CD4-positive, alpha-beta T cell treated with Interferon alpha-2 for 1 hour (primary cell): ENCODE measurements around the gene GTPBP8.

Experiments used
- DNase-seq, 2 donors: peaks; one replicate each; pipeline ENCODE4 v3.0.0-alpha.2; 2020 to 2022

The GTPBP8 gene

DNA sequence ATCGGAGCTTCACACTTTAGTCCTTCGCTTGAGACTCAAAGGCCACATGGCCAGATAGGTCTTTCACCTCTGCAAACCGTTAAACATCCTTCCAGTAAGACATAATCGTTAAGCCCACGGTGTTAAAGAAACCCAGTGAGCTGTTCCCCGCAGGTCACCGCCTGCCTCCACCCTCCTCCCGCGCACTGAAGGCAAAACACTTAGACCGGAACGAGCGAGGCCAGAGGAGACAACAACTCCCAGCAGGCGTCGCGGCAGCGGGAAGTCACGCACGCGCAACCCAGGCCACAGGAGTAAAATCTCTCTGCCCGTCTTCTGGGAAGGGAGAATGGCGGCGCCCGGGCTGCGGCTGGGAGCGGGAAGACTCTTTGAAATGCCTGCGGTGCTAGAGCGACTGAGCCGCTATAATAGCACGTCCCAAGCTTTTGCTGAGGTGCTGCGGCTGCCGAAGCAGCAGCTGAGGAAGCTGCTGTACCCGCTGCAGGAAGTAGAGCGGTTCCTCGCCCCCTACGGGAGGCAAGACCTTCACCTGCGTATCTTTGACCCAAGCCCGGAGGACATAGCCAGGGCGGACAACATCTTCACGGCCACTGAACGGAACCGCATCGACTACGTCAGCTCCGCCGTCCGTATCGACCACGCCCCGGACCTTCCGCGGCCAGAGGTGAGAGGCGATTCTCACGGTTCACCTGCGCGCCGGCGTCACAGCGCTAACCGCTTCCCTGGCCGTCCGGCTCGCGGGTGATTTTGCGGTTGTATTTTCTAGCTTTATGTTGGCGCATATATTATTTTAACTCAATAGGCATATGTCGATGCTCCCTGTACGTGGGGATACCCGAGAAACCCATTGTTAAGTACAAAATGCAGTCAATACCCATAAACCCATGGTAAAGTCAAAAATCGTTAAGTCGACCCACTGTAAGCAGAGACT is at the start of gene GTPBP8:
Gene GTPBP8 (plus strand): TSS at position 313 of the 931 bp plus-strand sequence. CDS start 16 bp downstream, at position 329.
- peak; percentile 88 to 90 for DNase-seq

DNA sequence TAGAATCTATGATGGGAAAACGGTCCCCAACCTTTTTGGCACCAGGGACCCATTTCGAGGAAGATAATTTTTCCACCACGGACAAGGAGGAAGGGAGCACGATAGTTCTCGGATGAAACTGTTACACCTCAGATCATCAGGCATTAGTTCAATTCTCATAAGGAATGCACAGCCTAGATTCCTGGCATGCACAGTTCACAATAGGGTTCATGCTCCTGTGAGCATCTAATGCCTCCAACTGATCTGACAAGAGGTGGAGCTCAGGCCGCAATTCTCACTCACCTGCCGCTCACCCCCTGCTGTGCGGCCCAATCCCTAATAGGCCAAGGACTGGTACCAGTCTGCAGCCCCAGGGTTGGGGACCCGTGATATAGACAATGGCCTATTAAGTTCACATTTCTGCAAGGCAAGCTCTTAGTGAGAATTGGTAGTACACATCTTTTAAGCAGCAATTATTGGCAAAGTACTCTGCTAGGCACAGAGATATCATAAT is 42.4 kb upstream of the GTPBP8 start:
- DNase-seq: no peak

DNA sequence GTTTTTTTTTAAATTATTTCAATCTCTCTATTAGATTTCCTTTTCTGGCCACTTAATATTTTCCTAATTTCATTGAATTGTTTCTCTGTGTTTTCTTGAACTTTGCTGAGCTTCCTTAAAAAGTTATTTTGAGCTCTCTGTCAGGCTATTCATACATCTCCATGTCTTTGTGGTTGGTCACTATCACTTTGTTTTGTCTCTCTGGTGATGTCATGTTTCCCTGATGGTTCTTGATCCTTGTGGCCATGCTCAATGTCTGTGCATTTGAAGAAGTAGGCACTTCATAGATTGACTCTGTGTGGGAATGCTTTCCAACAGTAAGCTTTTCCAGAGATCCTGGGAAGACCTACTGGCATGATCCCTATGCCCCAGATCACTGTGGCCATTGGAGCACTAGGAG is 34.4 kb upstream of the GTPBP8 start:
- DNase-seq: no peak

DNA sequence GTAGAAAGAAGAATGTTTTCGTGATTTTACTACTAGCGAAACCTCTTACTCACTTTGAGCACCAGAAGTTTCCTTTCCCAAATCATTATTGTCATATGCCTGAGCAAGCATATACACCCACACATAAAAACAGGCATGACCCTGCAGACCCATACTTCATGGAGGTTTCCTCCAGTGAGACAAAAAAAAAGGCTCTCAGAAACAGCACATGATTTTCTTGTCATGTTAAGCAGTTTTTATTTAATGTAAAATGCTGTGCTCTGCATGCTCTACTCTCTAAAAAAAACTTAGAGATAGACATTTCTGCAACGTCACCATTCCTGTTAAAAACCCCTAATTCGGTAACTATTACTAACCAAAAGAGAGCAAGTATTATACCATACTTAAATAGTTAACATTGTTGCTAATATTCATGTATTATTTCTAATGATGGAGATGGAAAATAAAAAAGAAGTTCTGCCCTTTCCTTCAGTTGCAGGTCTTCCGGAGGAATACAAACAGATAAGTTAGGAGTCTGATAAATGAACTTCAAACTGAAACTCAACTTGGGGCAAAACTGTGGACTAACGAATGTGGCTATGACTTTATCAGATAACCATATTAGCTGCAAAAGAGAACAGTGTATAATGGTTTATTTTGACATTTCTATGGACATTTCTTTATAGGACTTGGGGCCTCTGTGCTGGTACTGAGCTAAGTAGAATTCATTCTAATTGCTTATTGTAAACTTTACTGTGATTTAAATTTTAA is 31.8 kb upstream of the GTPBP8 start:
- no peak for DNase-seq

DNA sequence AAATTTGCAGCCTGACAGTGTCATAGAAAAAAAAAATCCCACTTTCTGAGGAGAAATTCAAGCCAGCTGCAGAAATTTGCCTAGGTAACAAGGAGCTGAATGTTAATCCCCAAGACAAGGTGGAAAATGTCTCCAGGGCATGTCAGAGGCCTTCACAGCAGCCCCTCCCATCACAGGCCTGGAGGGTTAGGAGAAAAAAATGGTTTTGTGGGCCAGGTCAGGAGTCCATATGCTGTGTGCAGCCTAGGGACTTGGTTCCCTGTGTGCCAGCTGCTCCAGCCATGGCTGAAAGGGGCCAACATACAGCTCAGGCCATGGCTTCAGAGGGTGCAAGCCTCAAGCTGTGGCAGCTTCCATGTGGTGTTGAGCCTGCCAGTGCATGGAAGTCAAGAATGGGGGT is 27.1 kb upstream of the GTPBP8 start:
- DNase-seq: no peak

DNA sequence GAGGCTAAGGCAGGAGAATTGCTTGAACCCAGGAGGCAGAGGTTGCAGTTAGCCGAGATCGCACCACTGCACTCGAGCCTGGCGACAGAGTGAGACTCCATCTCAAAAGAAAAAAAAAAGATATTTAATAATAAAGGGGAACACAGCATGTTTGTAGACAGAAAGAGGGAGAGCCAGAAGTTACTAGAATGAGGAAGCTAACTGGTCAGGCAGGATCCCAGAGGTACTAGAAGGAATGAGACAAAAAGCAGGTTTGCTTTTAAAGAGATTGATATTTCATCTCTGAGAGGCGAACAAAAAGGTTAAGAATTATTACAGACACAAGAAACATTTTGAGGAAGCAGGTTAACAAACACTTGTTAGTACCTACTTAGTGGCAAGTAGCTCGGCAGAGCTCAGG is 25.1 kb upstream of the GTPBP8 start:
- DNase-seq: no peak

DNA sequence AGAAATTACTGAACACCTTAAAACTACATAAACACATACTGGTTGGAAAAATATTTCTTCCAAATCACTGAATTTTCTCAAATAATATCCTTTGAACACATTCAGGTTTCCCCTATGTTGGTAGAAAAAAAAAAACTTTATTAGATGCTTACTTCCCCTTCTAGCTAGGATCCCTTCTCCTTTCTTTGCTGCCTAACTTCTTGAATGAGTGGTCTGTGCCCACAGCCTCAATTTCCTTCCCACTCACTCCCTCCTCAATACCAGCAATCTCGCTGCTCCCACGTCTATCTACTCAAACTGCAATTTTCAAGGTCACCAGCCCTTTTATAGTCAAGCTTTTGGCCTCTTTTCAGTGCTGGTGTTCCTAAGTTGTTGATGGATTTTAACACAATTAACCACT is 24.2 kb upstream of the GTPBP8 start:
- no peak for DNase-seq

DNA sequence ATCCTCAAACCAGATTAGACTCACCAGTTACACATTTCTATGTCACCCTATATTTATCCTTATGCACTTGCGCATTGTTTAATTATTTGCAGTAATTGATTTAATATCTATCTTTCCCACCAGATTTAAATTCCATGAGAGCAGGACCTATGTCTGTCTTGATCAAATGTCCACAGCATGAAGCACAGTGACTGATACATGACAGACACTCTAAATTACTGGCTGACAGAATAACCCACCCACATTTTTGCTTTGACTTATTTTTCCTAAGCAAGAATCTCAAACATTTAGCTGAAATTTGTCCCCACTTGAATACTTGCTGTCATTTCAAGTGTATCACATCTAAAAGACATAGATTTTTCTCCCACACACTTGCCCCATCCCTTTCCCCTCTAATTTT is 23.4 kb upstream of the GTPBP8 start:
- DNase-seq: no peak

DNA sequence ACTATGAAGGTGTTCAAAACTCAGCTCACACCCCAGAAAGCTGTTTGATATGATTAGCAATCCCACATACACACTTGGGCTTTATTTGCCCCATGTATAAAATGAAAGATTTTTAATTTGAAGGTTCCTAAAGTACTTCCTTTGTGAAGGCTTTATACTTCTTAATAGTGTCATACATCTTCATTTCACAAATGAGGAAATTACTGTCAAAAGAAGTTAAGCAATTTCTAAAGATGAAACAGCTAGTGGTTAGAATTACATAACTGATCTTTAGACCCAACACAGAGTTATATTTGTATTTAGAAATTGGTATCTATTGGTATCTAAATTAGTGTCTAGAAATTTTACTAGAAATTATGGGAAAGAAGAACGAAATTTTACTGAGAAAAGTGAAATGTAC is 23.0 kb upstream of the GTPBP8 start:
- DNase-seq: no peak

DNA sequence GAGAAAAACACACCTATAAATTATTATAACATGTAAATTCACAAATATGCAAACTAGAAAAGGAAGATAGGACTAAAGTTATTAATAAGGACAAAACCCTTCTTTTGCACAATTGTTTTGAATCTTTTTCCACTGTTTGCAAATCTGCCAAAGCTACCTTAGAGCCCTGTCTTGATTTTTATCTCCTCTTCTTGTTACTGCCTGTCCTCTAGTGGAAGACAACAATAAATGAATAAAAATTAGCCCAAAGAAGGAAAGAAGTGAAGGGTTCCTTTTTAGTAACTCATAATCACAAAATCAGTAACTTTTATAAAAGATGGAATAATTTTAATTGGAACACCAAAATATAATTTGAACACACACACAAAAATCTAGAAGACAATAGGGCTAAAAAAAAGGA is 18.6 kb upstream of the GTPBP8 start:
- no peak for DNase-seq

DNA sequence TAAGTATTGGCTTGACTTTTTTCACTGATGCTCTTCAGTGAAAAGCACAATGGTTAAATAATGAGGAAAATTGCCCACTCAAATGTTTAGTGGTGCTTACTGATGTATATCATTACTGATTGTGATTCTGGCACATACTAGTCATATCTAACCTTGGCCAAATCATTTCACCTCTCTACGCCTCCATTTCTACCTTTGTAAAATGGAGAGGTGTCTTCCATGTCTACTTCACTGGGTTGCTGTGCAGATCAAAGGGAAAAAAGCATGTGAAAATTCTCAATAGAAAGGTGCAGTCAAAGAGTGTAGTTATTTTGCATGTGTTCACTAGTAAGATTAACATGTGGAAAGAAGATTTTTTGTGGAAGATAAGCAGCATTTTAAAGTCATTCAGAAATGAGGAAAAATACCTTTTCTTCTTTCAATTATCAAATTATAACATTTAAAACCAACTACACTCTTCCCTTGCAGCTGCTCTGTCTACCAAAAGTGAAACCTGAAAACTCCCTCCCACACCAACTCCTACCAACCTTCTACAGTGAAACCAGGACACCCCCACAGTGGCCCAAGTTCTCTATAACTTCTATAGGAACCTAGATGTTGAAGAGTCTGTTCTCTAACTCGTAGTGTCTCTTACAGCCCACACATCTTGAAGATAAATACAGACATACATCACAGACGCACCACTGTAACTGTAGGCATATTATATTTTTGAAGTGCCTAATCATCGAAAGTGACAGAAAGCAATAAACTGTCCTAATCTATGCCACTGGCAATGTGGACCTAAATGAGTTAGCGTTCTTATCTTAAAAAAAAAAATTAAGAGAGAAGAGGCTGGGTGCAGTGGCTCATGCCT is 17.2 kb upstream of the GTPBP8 start:
- DNase-seq: peak; percentile 19 to 60

DNA sequence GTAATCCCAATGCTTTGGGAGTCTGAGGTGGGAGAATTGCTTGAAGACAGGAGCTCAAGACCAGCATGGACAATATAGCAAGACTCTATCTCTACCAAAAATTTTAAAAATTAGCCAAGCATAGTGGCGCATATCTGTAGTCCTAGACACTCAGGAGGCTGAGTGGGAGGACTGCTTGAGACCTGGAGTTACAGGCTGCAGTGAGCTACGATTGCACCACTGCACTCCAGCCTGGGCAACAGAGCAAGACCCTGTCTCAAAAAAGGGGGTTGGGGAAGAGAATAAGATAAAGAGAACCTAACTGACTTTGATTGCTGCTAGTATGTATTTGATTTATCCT is 16.6 kb upstream of the GTPBP8 start:
- DNase-seq: no peak

DNA sequence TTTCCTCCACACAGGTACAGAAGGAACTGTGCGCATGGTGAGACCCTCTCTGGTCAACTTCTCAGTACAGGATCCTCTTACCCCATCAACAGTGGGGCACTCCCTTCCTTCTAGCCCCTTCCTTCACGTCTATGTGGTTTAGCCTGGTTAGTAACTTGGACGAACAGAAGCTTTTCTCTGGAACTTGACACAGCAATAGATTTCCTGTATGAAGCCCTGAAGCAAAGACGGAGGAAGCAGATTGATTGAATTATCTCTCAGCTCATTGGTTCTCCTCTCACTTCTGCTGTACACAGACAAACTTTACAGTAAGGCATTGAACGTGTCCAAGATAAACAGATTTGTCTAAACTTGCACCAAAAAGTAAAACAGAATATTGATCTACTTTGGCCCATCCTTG is 15.9 kb upstream of the GTPBP8 start, which contains the start of gene CD200R1:
Gene CD200R1 (minus strand): TSS at position 210 of the 400 bp plus-strand sequence. CDS start 246 bp downstream, outside the sequence.
- DNase-seq: peak; percentile 12 to 52

DNA sequence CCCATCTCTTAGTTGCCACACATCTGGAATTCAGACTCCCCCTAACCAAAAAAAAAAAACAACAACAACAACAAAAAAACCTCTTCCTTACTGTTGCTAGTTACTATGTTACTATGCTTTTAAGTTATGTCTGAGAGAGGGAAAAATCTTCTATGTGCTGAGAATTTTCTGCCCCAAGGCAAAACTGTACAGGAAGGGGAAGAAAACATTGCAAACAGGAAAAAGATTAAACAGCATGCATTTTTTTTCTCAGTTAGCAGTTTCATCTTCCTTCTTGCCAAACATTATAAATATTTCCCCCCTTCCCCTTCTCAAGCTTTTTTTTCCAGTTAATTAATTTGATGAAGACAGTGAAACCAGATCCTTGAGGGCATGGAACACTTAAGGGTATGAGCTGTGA is 14.8 kb upstream of the GTPBP8 start:
- DNase-seq: no peak

DNA sequence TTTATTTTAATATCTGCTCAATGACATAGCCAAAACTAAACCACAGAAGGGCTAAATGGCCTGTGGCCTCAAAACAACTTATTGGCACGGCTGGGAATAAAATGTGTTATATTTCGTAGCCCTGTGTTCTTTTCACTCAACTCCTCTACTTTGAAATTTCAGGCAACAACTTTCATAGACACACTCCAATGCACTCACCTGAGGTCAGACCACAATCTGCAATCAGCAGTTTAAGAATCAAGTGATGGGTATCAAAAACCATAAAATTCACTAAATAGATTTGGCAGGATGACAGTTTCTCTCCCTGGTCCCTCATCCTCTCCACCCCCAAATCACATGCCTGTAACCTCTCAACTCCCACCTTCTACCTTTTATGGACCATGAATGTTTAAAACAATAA is 13.8 kb upstream of the GTPBP8 start:
- DNase-seq: no peak

DNA sequence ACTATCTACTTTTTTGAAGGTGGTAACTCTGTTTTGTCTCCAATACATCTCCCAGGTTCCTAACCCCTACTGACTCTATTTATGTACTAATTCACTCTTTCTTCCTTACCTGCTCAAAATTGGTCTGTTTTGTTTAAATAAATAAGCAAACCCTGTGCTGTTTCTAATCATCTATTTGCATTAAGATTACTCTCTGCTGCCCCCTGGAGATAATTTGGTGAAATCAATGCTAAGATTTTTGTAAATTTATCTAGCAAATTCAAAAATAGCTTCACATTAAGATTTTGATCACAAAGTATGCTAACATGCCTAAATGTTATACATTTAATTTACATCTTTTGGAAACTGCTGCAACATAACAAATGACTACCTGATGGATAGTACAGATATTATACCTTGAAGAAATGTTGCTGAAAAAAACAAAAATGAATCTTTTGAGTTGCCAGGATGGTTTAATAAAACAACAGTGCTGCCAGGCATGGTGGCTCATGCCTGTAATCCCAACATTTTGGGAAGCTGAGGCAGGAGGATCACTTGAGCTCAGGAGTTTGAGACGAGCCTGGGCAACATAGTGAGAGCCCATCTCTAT is 11.4 kb upstream of the GTPBP8 start:
- DNase-seq: peak in 1 of 2 donors; percentile 75

DNA sequence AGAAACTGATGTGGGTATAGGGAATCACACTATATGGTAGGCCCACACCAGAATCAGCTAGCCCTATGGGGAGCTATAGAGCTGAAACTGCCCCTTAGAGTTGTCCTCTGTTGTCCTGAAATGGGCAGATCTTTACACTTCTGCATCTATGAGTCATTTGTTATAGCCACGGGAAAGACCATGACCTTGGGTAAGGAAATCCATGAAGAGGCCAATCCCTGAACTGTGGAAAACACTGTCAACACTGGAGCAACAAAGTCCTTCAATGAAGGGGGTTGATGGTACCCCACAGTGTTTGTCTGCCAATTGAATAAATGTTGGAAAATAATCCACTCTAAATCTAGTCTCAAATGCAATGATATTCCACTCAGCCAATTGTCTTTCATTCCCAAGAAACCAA is 10.7 kb upstream of the GTPBP8 start:
- no peak for DNase-seq

DNA sequence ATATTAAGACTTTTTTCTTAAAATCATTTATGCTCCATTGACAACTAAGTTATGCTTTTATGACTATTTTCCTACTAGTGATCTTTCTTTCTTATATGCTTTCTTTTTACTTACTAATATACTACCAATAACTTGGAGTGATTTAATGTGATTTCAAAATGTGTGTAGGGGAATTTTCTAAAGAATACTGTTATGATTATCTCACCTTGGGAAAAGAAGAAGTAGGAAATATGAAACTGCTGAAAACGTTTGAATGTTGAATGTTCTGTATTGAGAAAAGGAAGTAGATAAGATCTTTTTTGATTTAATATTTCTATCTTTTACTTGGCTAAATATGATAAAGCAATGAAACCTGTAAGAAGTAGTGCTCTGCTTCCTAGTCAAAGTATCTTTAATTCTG is 8.1 kb upstream of the GTPBP8 start:
- DNase-seq: no peak

DNA sequence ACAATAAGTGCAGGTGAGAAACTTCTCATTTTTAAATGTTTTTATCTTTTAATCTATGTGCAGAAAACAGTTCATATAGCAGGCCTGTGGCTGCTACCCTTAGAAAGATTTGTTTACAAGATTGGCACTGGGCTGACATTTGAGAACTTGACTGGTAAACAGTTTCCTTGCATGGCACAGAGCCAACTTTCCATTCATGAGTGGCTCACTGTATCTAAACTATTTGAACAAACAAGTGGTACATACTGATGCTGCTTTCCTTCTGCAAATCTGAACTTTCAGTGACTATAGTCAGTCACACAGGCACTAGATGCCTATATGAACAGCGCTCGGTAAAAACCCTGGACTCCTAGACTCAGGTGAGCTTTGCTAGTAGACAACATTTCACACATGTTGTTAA is 6.3 kb upstream of the GTPBP8 start:
- DNase-seq: peak in 1 of 2 donors; percentile 58

DNA sequence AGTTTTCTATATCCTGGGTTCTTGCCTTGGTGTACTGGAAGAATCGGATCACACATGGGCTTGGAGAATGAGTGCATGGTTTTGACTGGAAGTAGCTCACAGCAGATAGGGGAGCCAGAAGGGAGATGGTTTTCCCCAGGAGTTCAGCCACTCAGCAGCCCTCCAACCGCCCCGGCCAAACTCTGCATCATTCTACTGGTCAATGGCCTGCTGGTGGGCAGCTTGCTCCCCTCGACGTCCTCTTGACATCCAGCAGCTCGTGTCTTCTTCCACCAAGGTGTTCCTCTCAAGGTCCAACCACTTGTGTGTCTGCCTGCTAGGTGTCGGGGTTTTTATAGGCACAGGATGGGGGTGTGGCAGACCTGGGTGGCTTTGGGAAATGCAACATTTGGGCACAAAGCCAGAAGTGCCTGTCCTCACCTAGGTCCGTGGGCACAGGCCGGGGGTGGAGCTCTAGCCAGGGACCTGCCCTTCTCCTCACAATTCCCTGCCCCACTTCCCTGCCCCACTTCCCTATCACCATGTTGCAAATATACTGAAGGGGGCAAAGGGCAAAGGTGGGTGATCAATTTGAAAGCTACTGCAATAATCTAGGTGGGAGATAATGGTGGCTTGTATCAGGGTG is 3.0 kb upstream of the GTPBP8 start:
- no peak for DNase-seq

DNA sequence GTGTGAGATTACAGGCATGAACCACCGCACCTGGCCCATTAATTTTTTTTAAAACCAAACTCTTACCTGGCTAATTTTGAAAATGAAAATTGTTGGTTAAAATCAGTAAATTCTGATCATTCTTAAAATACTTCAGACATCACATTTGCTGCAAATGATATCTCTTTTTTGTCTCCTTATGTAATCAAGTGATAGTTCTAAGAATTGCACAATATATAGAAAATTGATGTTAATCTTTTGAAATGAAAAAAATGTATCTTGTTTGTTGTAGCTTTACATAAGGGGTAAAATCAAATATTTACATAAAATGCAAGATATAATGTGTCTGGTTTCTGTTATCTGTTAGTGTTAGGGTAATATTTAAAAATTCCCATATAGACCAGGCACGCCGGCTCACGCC is 5.0 kb downstream of the GTPBP8 start:
- no peak for DNase-seq

DNA sequence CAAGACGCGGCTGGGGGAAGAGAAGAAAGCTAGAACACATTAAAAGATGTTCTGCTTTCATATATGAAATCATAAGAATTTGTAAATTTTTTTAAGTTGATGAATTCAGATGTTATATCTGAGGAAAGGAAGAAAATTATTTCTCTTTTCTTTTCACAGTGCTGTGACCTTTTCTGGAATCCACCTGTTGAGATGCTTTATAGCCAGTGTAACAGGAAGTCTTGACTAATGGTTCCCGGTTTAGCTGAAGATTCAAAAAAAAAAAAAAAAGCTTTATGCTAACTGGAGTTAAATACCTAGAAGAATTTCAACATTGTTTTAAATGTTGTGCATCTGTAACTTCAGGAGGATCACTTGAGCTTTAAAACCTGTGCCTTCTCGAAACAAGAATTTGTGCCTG is 9.9 kb downstream of the GTPBP8 start:
- peak in 1 of 2 donors; percentile 27 for DNase-seq
